ENCODE data around the gene DENND2A. TPM values are rescaled to one million over a fixed set of nuclear protein-coding genes. Genes with fewer than 3 reads are reported as not detected.

The DENND2A gene
- total and polyA plus RNA-seq, 4 donors: 1.2 to 7.4 (median 2.3) TPM

GRCh38 chr7:140681766-140682165 is 41.2 kb upstream of the DENND2A start:
- Histone ChIP-seq H3K27ac (ENCODE audit: low read depth in 1 of 2, low read length in 2 of 2) (no peak overlapping the region), H3K4me3 (ENCODE audit: low read depth in 1 of 3, low read length in 3 of 3) (no peak overlapping the region), H3K36me3 (ENCODE audit: control insufficient read depth in 4 of 4, insufficient read depth in 3 of 4, low read depth in 1 of 4, low read length in 3 of 4) (peaks cover 0 to 18% (median 7%) of the 10 kb centered on the region in 4 donors), H3K4me1 (ENCODE audit: control insufficient read depth in 4 of 4, insufficient read depth in 4 of 4, low read length in 3 of 4) (peaks cover 0 to 6% (median 3%) of the 10 kb centered on the region in 4 donors), H3K9ac (ENCODE audit: low read depth in 1 of 2, low read length in 2 of 2) (no peak overlapping the region), H3K9me3 (ENCODE audit: control insufficient read depth in 4 of 4, low read length in 3 of 4) (no peaks in the 10 kb centered on the region), H3K27me3 (ENCODE audit: control insufficient read depth in 4 of 4, insufficient read depth in 4 of 4, low read length in 3 of 4) (no peaks in the 10 kb centered on the region)
- WGBS: 97% methylated on average over 3 of the region's 3 CpGs
- TF ChIP-seq EGR1 (IDR thresholded peaks at IDR 0.05; ENCODE audit: low read depth in 2 of 2): no peak
- TF ChIP-seq, protein P1, sequence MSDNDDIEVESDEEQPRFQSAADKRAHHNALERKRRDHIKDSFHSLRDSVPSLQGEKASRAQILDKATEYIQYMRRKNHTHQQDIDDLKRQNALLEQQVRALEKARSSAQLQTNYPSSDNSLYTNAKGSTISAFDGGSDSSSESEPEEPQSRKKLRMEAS (IDR thresholded peaks at IDR 0.05): no peak
- TF ChIP-seq FOXA1 (IDR thresholded peaks at IDR 0.05): no peak
- no peak for TF ChIP-seq RAD21 (IDR thresholded peaks at IDR 0.05)
- no peak for TF ChIP-seq CTCF (IDR thresholded peaks at IDR 0.05; ENCODE audit: low read depth, low read length, missing input control)
- no peak for TF ChIP-seq TAF1 (conservative IDR thresholded peaks at IDR 0.05)
- no peak for TF ChIP-seq HNF4A (conservative IDR thresholded peaks at IDR 0.05)
- no peak for DNase-seq (ENCODE audit: low spot score)

GRCh38 chr7:140680886-140681285 is 40.3 kb upstream of the DENND2A start:
- Histone ChIP-seq H3K9me3 (ENCODE audit: control insufficient read depth in 4 of 4, low read length in 3 of 4) (no peaks in the 10 kb centered on the region), H3K9ac (ENCODE audit: low read depth in 1 of 2, low read length in 2 of 2) (no peak overlapping the region), H3K4me1 (ENCODE audit: control insufficient read depth in 4 of 4, insufficient read depth in 4 of 4, low read length in 3 of 4) (peaks cover 0 to 6% (median 3%) of the 10 kb centered on the region in 4 donors), H3K27me3 (ENCODE audit: control insufficient read depth in 4 of 4, insufficient read depth in 4 of 4, low read length in 3 of 4) (no peaks in the 10 kb centered on the region), H3K4me3 (ENCODE audit: low read depth in 1 of 3, low read length in 3 of 3) (no peak overlapping the region), H3K27ac (ENCODE audit: low read depth in 1 of 2, low read length in 2 of 2) (no peak overlapping the region), H3K36me3 (ENCODE audit: control insufficient read depth in 4 of 4, insufficient read depth in 3 of 4, low read depth in 1 of 4, low read length in 3 of 4) (peaks cover 0 to 17% (median 7%) of the 10 kb centered on the region in 4 donors)
- WGBS: 97% methylated on average over 7 of the region's 7 CpGs
- TF ChIP-seq YY1 (IDR thresholded peaks at IDR 0.05) (no peak), EGR1 (IDR thresholded peaks at IDR 0.05; ENCODE audit: low read depth in 2 of 2) (no peak), JUND (IDR thresholded peaks at IDR 0.05) (no peak), SP1 (IDR thresholded peaks at IDR 0.05) (no peak), FOXA2 (IDR thresholded peaks at IDR 0.05) (no peak), FOXA1 (IDR thresholded peaks at IDR 0.05) (no peak), RAD21 (IDR thresholded peaks at IDR 0.05) (no peak), TAF1 (conservative IDR thresholded peaks at IDR 0.05) (no peak), ZBTB33 (IDR thresholded peaks at IDR 0.05) (no peak), HNF4G (IDR thresholded peaks at IDR 0.05) (no peak), CTCF (IDR thresholded peaks at IDR 0.05; ENCODE audit: low read depth, low read length, missing input control) (no peak), HNF4A (conservative IDR thresholded peaks at IDR 0.05) (no peak), ATF3 (IDR thresholded peaks at IDR 0.05) (no peak), GABPA (IDR thresholded peaks at IDR 0.05 in 1 of 2, conservative IDR thresholded peaks at IDR 0.05 in 1 of 2) (no peak), NR2F2 (IDR thresholded peaks at IDR 0.05) (no peak)
- TF ChIP-seq, protein P2, sequence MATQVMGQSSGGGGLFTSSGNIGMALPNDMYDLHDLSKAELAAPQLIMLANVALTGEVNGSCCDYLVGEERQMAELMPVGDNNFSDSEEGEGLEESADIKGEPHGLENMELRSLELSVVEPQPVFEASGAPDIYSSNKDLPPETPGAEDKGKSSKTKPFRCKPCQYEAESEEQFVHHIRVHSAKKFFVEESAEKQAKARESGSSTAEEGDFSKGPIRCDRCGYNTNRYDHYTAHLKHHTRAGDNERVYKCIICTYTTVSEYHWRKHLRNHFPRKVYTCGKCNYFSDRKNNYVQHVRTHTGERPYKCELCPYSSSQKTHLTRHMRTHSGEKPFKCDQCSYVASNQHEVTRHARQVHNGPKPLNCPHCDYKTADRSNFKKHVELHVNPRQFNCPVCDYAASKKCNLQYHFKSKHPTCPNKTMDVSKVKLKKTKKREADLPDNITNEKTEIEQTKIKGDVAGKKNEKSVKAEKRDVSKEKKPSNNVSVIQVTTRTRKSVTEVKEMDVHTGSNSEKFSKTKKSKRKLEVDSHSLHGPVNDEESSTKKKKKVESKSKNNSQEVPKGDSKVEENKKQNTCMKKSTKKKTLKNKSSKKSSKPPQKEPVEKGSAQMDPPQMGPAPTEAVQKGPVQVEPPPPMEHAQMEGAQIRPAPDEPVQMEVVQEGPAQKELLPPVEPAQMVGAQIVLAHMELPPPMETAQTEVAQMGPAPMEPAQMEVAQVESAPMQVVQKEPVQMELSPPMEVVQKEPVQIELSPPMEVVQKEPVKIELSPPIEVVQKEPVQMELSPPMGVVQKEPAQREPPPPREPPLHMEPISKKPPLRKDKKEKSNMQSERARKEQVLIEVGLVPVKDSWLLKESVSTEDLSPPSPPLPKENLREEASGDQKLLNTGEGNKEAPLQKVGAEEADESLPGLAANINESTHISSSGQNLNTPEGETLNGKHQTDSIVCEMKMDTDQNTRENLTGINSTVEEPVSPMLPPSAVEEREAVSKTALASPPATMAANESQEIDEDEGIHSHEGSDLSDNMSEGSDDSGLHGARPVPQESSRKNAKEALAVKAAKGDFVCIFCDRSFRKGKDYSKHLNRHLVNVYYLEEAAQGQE (IDR thresholded peaks at IDR 0.05): no peak
- TF ChIP-seq, protein P1 (IDR thresholded peaks at IDR 0.05): no peak
- DNase-seq (ENCODE audit: low spot score): no peak

Data from liver (tissue), 9 donors.